H9 (cell line): Measurements from ENCODE around the gene AFDN. TPM values are rescaled to one million over a fixed set of nuclear protein-coding genes. Genes with fewer than 3 reads are reported as not detected.

Experiments
- DNase-seq: peaks from one replicate; pipeline ENCODE4 v3.0.0-alpha.2; 2017
- H2AFZ ChIP-seq: one replicate; pipeline ENCODE4 v1.6.1; 2013; ENCODE audit warnings: mild to moderate bottlenecking, low read length, control low read depth, moderate library complexity
- H2AK5ac ChIP-seq: 2 replicates; pipeline ENCODE4 v1.6.1; 2013; ENCODE audit warnings: low read length, control low read depth, mixed read lengths; ENCODE audit not compliant: insufficient read length
- H2BK120ac ChIP-seq: one replicate; pipeline ENCODE4 v1.6.1; 2013; ENCODE audit warnings: low read depth, mild to moderate bottlenecking, low read length, control low read depth, inconsistent platforms; ENCODE audit not compliant: poor library complexity, severe bottlenecking
- H2BK12ac ChIP-seq: 2 replicates; pipeline ENCODE4 v1.6.1; 2013; ENCODE audit warnings: low read length, control low read depth, mixed read lengths, low read depth; ENCODE audit not compliant: insufficient read length
- H2BK15ac ChIP-seq: 2 replicates; pipeline ENCODE4 v1.6.1; 2013; ENCODE audit warnings: low read depth, low read length, control low read depth
- H2BK20ac ChIP-seq: one replicate; pipeline ENCODE4 v1.6.1; 2013; ENCODE audit warnings: low read depth, mild to moderate bottlenecking, low read length, control low read depth, inconsistent platforms; ENCODE audit not compliant: poor library complexity, severe bottlenecking
- H2BK5ac ChIP-seq: 2 replicates; pipeline ENCODE4 v1.6.1; 2013; ENCODE audit warnings: low read length, control low read depth, mixed read lengths; ENCODE audit not compliant: insufficient read length
- H3K14ac ChIP-seq: 2 replicates; pipeline ENCODE4 v1.6.1; 2013; ENCODE audit warnings: low read length, control low read depth; ENCODE audit not compliant: insufficient read depth
- H3K18ac ChIP-seq: 2 replicates; pipeline ENCODE4 v1.6.1; 2013; ENCODE audit warnings: low read depth, mild to moderate bottlenecking, mixed read lengths, low read length, control low read depth; ENCODE audit not compliant: insufficient read length
- H3K23ac ChIP-seq: 2 replicates; pipeline ENCODE4 v1.6.1; 2013; ENCODE audit warnings: low read length, control low read depth, mixed read lengths, low read depth; ENCODE audit not compliant: insufficient read length
- H3K23me2 ChIP-seq: 2 replicates; pipeline ENCODE4 v1.6.1; 2013; ENCODE audit warnings: low read depth, mild to moderate bottlenecking, mixed read lengths, low read length, control low read depth; ENCODE audit not compliant: insufficient read length, poor library complexity, severe bottlenecking
- H3K27ac ChIP-seq: 2 replicates; pipeline ENCODE4 v1.5.1; 2013; ENCODE audit warnings: low read length, control low read depth, mixed read lengths, low read depth; ENCODE audit not compliant: insufficient read length
- H3K27me3 ChIP-seq: 2 replicates; pipeline ENCODE4 v1.6.1; 2013; ENCODE audit warnings: low read length, control low read depth, inconsistent platforms; ENCODE audit not compliant: insufficient read depth
- H3K4ac ChIP-seq: 2 replicates; pipeline ENCODE4 v1.6.1; 2013; ENCODE audit warnings: low read depth, mild to moderate bottlenecking, control low read depth, inconsistent platforms, low read length, moderate library complexity
- H3K4me1 ChIP-seq: 2 replicates; pipeline ENCODE4 v1.6.1; 2013; ENCODE audit warnings: low read length, control low read depth, inconsistent platforms; ENCODE audit not compliant: insufficient read depth
- H3K4me2 ChIP-seq: 2 replicates; pipeline ENCODE4 v1.6.1; 2013; ENCODE audit warnings: low read length, control low read depth, mixed read lengths; ENCODE audit not compliant: insufficient read length, insufficient read depth
- H3K56ac ChIP-seq: 2 replicates; pipeline ENCODE4 v1.6.1; 2013; ENCODE audit warnings: low read depth, mild to moderate bottlenecking, mixed read lengths, low read length, control low read depth; ENCODE audit not compliant: insufficient read length
- H3K79me1 ChIP-seq: 2 replicates; pipeline ENCODE4 v1.6.1; 2013; ENCODE audit warnings: low read depth, mild to moderate bottlenecking, moderate library complexity, low read length, control low read depth, inconsistent platforms; ENCODE audit not compliant: insufficient read depth, poor library complexity, severe bottlenecking
- H3K79me2 ChIP-seq: 2 replicates; pipeline ENCODE4 v1.6.1; 2013; ENCODE audit warnings: low read length, control low read depth, inconsistent platforms; ENCODE audit not compliant: insufficient read depth
- H3K9ac ChIP-seq: 2 replicates; pipeline ENCODE4 v1.6.1; 2013; ENCODE audit warnings: low read length, control low read depth, mixed read lengths; ENCODE audit not compliant: insufficient read length; ENCODE audit errors: extremely low read depth
- H3K9me3 ChIP-seq: one replicate; pipeline ENCODE4 v1.6.1; 2013; ENCODE audit warnings: low read depth, low read length, inconsistent platforms; ENCODE audit not compliant: control insufficient read depth
- H3T11ph ChIP-seq: one replicate; pipeline ENCODE4 v1.6.1; 2013; ENCODE audit warnings: mild to moderate bottlenecking, low read length, control low read depth, inconsistent platforms
- H4K20me1 ChIP-seq: one replicate; pipeline ENCODE4 v1.6.1; 2013; ENCODE audit not compliant: control insufficient read depth, insufficient read length, insufficient read depth
- H4K5ac ChIP-seq: 2 replicates; pipeline ENCODE4 v1.6.1; 2013; ENCODE audit warnings: low read depth, mild to moderate bottlenecking, mixed read lengths, low read length, control low read depth; ENCODE audit not compliant: insufficient read length
- H4K8ac ChIP-seq: replicated peaks from 2 replicates; pipeline ENCODE4 v1.6.1; 2013; ENCODE audit warnings: low read length, control low read depth, mixed read lengths, low read depth; ENCODE audit not compliant: insufficient read length
- H4K91ac ChIP-seq: 2 replicates; pipeline ENCODE4 v1.6.1; 2013; ENCODE audit warnings: low read depth, mild to moderate bottlenecking, moderate library complexity, mixed read lengths, low read length, control low read depth; ENCODE audit not compliant: insufficient read length
- H3K27ac Mint-ChIP-seq, 3 experiments: 2 replicates in 2 of 3; 3 replicates in 1 of 3; pipeline ENCODE4 v1.8.0; 2020 to 2021; ENCODE audit warnings: mixed read lengths in 3 of 3, mild to moderate bottlenecking in 1 of 3, moderate library complexity in 1 of 3
- H3K27me3 Mint-ChIP-seq: 2 replicates; pipeline ENCODE4 v1.8.0; 2021; ENCODE audit warnings: low read depth, mild to moderate bottlenecking, moderate library complexity, mixed read lengths
- H3K36me3 Mint-ChIP-seq, 3 experiments: 2 replicates in 2 of 3; 3 replicates in 1 of 3; pipeline ENCODE4 v1.8.0; 2020 to 2021; ENCODE audit warnings: low read depth in 3 of 3, mixed read lengths in 3 of 3; ENCODE audit not compliant: insufficient read depth in 1 of 3
- H3K4me1 Mint-ChIP-seq, 2 experiments: 2 replicates each; pipeline ENCODE4 v1.8.0; 2020; ENCODE audit warnings: mixed read lengths in 2 of 2
- H3K4me3 Mint-ChIP-seq, 2 experiments: 2 replicates in 1 of 2; 3 replicates in 1 of 2; pipeline ENCODE4 v1.8.0; 2020 to 2021; ENCODE audit warnings: mild to moderate bottlenecking in 2 of 2, mixed read lengths in 2 of 2, moderate library complexity in 1 of 2
- H3K9me3 Mint-ChIP-seq, 2 experiments: 2 replicates in 1 of 2; 3 replicates in 1 of 2; pipeline ENCODE4 v1.8.0; 2020; ENCODE audit warnings: mild to moderate bottlenecking in 2 of 2, mixed read lengths in 2 of 2, moderate library complexity in 1 of 2
- CTCF ChIP-seq: fragments of 200-600 bp; sonication (generic); conservative IDR thresholded peaks from 3 replicates; pipeline ENCODE4 v1.8.0; 2021; ENCODE audit warnings: antibody characterized with exemption, mild to moderate bottlenecking
- WGBS: extraction: QIAGEN DNeasy Blood & Tissue Kit; methylation state at CpG from one replicate; pipeline ENCODE4 v1.1.7; 2013; ENCODE audit warnings: missing lambda C conversion rate, low lambda C conversion rate, mixed read lengths; ENCODE audit not compliant: insufficient read length; ENCODE audit errors: extremely low coverage; 5-methylcytosine and 5-hydroxymethylcytosine counted together
- total RNA-seq: library from RNA; stranded (reverse); gene quantifications from 2 replicates; pipeline ENCODE4 v1.2.1, GENCODE V29; 2021

The AFDN gene
- total RNA-seq, 1 experiment from 2014 or later = 157 TPM

GRCh38 chr6:167849846-167850459 is 23.2 kb downstream of the AFDN start:
- Mint-ChIP-seq H3K4me3 (peak overlapping the region; percentile 27 to 39), H3K27ac (peak overlapping the region; percentile 94 to 96 (median 95); a peak in 6 of 7 replicates), H3K27me3 (no peaks in the 10 kb centered on the region), H3K4me1 (peaks cover 67 to 88% of the 10 kb centered on the region in 2 experiments), H3K9me3 (no peaks in the 10 kb centered on the region; a peak in 1 of 5 replicates), H3K36me3 (no peaks in the 10 kb centered on the region; a peak in 1 of 7 replicates)
- H3K4me2 ChIP-seq = peak overlapping the region; percentile 13
- no CpG with 5 or more reads among the region's 4 CpGs for WGBS
- H3K9ac ChIP-seq = no peak overlapping the region
- no peak overlapping the region for H2BK5ac ChIP-seq
- peaks cover 5% of the 10 kb centered on the region; the same call in 1 of the 2 replicates for H3K4me1 ChIP-seq
- no peak overlapping the region for H3T11ph ChIP-seq
- H3K18ac ChIP-seq = no peak overlapping the region
- peaks cover 33% of the 10 kb centered on the region; the same call in 1 of the 2 replicates for H3K79me2 ChIP-seq
- H4K20me1 ChIP-seq = no peaks in the 10 kb centered on the region
- no peak overlapping the region for H2BK120ac ChIP-seq
- H3K23me2 ChIP-seq = no peaks in the 10 kb centered on the region
- DNase-seq = no peak
- no peak overlapping the region for H2BK15ac ChIP-seq
- no peak overlapping the region for H3K4ac ChIP-seq
- no peak overlapping the region for H3K23ac ChIP-seq
- H2BK20ac ChIP-seq = no peak overlapping the region
- TF ChIP-seq CTCF = no peak
- no peak overlapping the region for H2AK5ac ChIP-seq
- no peak overlapping the region for H2AFZ ChIP-seq
- no peak overlapping the region for H4K91ac ChIP-seq
- peak overlapping the region; percentile 12 for H3K27ac ChIP-seq
- H3K27me3 ChIP-seq = no peaks in the 10 kb centered on the region
- no peaks in the 10 kb centered on the region for H3K79me1 ChIP-seq
- no peak overlapping the region for H2BK12ac ChIP-seq
- no peak overlapping the region for H3K56ac ChIP-seq
- no peaks in the 10 kb centered on the region for H3K9me3 ChIP-seq
- no peak overlapping the region for H3K14ac ChIP-seq
- no peak overlapping the region for H4K8ac ChIP-seq
- no peak overlapping the region for H4K5ac ChIP-seq
